ENCODE data around the gene LARP1. TPM values are rescaled to one million over a fixed set of nuclear protein-coding genes. Genes with fewer than 3 reads are reported as not detected.

LARP1 gene
- total RNA-seq, 6 experiments from 2014 or later: 58.2 to 85.7 (median 73.0) TPM

DNA sequence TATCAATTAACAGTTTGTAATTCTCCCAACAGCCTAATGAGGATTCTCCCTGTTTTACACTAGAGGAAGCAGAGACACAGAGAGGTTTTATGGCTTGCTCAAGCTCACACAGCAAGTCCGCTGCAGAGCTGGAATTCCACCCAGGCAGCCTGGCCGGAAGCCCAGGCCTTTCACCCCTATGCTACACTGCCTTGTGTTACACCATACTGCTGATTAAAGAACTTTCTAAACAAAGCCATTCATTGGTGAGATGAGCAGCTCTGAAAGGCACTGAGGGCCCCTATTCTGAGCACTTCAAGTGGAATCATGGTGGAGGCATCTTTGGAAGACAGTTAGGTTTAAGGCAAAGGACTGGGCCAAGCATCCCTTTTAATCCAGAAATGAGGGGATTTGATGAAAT lies 14.7 kb upstream of the LARP1 start:
- Histone ChIP-seq H3K36me3 (no peaks in the 10 kb centered on the region), H3K4me1 (peaks cover 0 to 16% (median 0%) of the 10 kb centered on the region in 4 donors), H3K27ac (peak overlapping the region in 1 of 3 donors; percentile 10), H3K4me3 (no peak overlapping the region), H3K9me3 (no peaks in the 10 kb centered on the region), H3K27me3 (no peaks in the 10 kb centered on the region)
- WGBS (ENCODE audit: insufficient coverage, low coverage, low lambda C conversion rate, missing lambda C conversion rate): 36% methylated on average over 2 of the region's 2 CpGs
- ATAC-seq (peak; percentile 95 to 99 (median 96)), DNase-seq (peak; percentile 80 to 88 (median 87))
- intact Hi-C loops (cut with DNase I): no loop called here
- TF ChIP-seq POLR2A (IDR thresholded peaks at IDR 0.05): no peak
- TF ChIP-seq, protein P1, sequence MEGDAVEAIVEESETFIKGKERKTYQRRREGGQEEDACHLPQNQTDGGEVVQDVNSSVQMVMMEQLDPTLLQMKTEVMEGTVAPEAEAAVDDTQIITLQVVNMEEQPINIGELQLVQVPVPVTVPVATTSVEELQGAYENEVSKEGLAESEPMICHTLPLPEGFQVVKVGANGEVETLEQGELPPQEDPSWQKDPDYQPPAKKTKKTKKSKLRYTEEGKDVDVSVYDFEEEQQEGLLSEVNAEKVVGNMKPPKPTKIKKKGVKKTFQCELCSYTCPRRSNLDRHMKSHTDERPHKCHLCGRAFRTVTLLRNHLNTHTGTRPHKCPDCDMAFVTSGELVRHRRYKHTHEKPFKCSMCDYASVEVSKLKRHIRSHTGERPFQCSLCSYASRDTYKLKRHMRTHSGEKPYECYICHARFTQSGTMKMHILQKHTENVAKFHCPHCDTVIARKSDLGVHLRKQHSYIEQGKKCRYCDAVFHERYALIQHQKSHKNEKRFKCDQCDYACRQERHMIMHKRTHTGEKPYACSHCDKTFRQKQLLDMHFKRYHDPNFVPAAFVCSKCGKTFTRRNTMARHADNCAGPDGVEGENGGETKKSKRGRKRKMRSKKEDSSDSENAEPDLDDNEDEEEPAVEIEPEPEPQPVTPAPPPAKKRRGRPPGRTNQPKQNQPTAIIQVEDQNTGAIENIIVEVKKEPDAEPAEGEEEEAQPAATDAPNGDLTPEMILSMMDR (IDR thresholded peaks at IDR 0.05): no peak

- Histone ChIP-seq H3K4me3 (no peak overlapping the region), H3K36me3 (no peaks in the 10 kb centered on the region), H3K4me1 (peaks cover 0 to 16% (median 0%) of the 10 kb centered on the region in 4 donors), H3K27me3 (no peaks in the 10 kb centered on the region), H3K27ac (peak overlapping the region in 1 of 3 donors; percentile 10), H3K9me3 (no peaks in the 10 kb centered on the region)
- peak; percentile 7 to 69 (median 8) for ATAC-seq
- no peak for TF ChIP-seq POLR2A (IDR thresholded peaks at IDR 0.05)
- DNase-seq: peak in 1 of 3 donors; percentile 24
- WGBS (ENCODE audit: insufficient coverage, low coverage, low lambda C conversion rate, missing lambda C conversion rate): 45% methylated on average over 2 of the region's 5 CpGs
- intact Hi-C loops (cut with DNase I): no loop called here
Measured at GRCh38 chr5:154740957-154741356, 14.2 kb upstream of the LARP1 start.

GRCh38 chr5:154741415-154741814 lies 13.8 kb upstream of the LARP1 start:
- Histone ChIP-seq H3K27ac (no peak overlapping the region), H3K4me3 (no peak overlapping the region), H3K9me3 (no peaks in the 10 kb centered on the region), H3K4me1 (peaks cover 0 to 16% (median 0%) of the 10 kb centered on the region in 4 donors), H3K27me3 (no peaks in the 10 kb centered on the region), H3K36me3 (no peaks in the 10 kb centered on the region)
- no peak for DNase-seq
- TF ChIP-seq, protein P1 (IDR thresholded peaks at IDR 0.05): no peak
- TF ChIP-seq POLR2A (IDR thresholded peaks at IDR 0.05): no peak
- intact Hi-C loops (cut with DNase I): no loop called here
- no peak for ATAC-seq
- 91% methylated on average over 3 of the region's 4 CpGs for WGBS (ENCODE audit: insufficient coverage, low coverage, low lambda C conversion rate, missing lambda C conversion rate)

GRCh38 chr5:154743812-154744211 lies 11.4 kb upstream of the LARP1 start:
- DNase-seq: peak in 1 of 3 donors; percentile 21
- peak in 3 of 4 donors; percentile 28 to 66 (median 35) for ATAC-seq
- Histone ChIP-seq H3K27me3 (no peaks in the 10 kb centered on the region), H3K4me3 (no peak overlapping the region), H3K9me3 (no peaks in the 10 kb centered on the region), H3K4me1 (peaks cover 0 to 16% (median 0%) of the 10 kb centered on the region in 4 donors), H3K27ac (no peak overlapping the region), H3K36me3 (no peaks in the 10 kb centered on the region)
- TF ChIP-seq, protein P1 (IDR thresholded peaks at IDR 0.05): no peak
- TF ChIP-seq POLR2A (IDR thresholded peaks at IDR 0.05): no peak
- WGBS (ENCODE audit: insufficient coverage, low coverage, low lambda C conversion rate, missing lambda C conversion rate): 85% methylated on average over 6 of the region's 7 CpGs
- intact Hi-C loops (cut with DNase I): no loop called here

DNA sequence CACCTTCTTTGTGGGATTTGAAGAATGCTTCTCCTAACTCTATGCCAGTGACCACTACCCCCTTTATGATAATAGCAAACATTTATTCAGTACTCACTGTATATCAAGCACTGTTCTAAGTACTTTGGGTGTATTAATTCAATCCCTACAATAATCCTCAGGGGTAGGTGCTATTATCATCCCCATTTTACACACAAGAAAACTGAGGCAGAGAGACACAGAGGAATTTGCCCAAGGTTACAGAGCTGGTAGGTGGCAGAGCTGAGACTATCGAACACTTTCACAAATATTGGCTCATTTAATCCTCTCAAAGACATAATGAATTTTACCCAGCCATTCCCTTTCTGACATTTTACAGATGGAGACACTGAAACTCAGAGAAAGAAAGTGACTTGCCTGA lies 9.8 kb upstream of the LARP1 start:
- intact Hi-C loops (cut with DNase I): no loop called here

More for the DNA sequence above, 9.8 kb upstream of the LARP1 start:
- Histone ChIP-seq H3K36me3 (no peaks in the 10 kb centered on the region), H3K4me3 (no peak overlapping the region), H3K4me1 (peaks cover 0 to 13% (median 0%) of the 10 kb centered on the region in 4 donors), H3K27ac (no peak overlapping the region), H3K9me3 (no peaks in the 10 kb centered on the region), H3K27me3 (no peaks in the 10 kb centered on the region)
- TF ChIP-seq, protein P1 (IDR thresholded peaks at IDR 0.05): no peak
- TF ChIP-seq POLR2A (IDR thresholded peaks at IDR 0.05): no peak
- no peak for ATAC-seq
- no peak for DNase-seq
- 83% methylated on average over 1 of the region's 1 CpG for WGBS (ENCODE audit: insufficient coverage, low coverage, low lambda C conversion rate, missing lambda C conversion rate)

All from right lobe of liver (tissue), 6 donors.